GM12878 (cell line): ENCODE data around the gene CLPTM1. TPM values are rescaled to one million over a fixed set of nuclear protein-coding genes. Genes with fewer than 3 reads are reported as not detected.

Experiments
- ATAC-seq: fragments of 200-7000 bp; cut with Tn5 transposase; 3 replicates; pipeline ENCODE4 v1.9.1; 2020; ENCODE audit warnings: mild to moderate bottlenecking, moderate library complexity
- BruUV-seq: library from RNA; stranded (reverse); fragments of 400-500 nt; replicated peaks from 2 replicates; lab custom pipeline; 2021; lab: Mats Ljungman, UMichigan
- CTCF ChIA-PET: fragments of 300-600 bp; sonication (Branson Sonifier 250); formaldehyde crosslinking; extraction: SDS; loops from one replicate; lab custom pipeline; 2021; ENCODE audit warnings: inconsistent platforms; lab: Yijun Ruan, JAX
- POLR2A ChIA-PET: fragments of 350-600 bp; formaldehyde crosslinking; extraction: SDS; loops from one replicate; lab custom pipeline; 2021; ENCODE audit warnings: inconsistent platforms; lab: Charles Lee
- RAD21 ChIA-PET: fragments of 300-600 bp; sonication (Branson Sonifier 250); formaldehyde crosslinking; loops from one replicate; lab custom pipeline; 2023; ENCODE audit warnings: antibody characterized with exemption; ENCODE audit not compliant: unreplicated experiment; lab: Charles Lee
- SMC1A ChIA-PET: fragments of 300-600 bp; sonication (Branson Sonifier 250); formaldehyde crosslinking; loops from one replicate; lab custom pipeline; 2023; ENCODE audit not compliant: unreplicated experiment, uncharacterized antibody; lab: Charles Lee
- DNase-seq: peaks from one replicate; pipeline ENCODE4 v3.0.0-alpha.2; 2011; ENCODE audit warnings: low read depth, low spot score
- FAIRE-seq: peaks from 3 replicates; lab custom pipeline; 2011; peaks lifted over from hg19 to GRCh38; lab: Jason Lieb, UNC
- H2AFZ ChIP-seq: 2 replicates; pipeline ENCODE4 v1.6.0; 2011; ENCODE audit warnings: low read depth, low read length, control low read depth; ENCODE audit not compliant: control insufficient read depth
- H3K27ac ChIP-seq: 2 replicates; pipeline ENCODE4 v1.5.1; 2011; ENCODE audit warnings: control low read depth; ENCODE audit not compliant: control insufficient read depth, insufficient read depth
- H3K27me3 ChIP-seq, 2 experiments: replicated peaks in 1 of 2; 2 replicates each; pipeline versions ENCODE4 v1.6.0 to v1.6.1; 2011; ENCODE audit warnings: low read length in 1 of 2; ENCODE audit not compliant: control insufficient read depth in 2 of 2, insufficient read depth in 2 of 2
- H3K36me3 ChIP-seq, 2 experiments: 2 replicates each; pipeline ENCODE4 v1.5.1; 2011; ENCODE audit warnings: low read length in 1 of 2; ENCODE audit not compliant: control insufficient read depth in 2 of 2, insufficient read depth in 2 of 2
- H3K4me1 ChIP-seq: 2 replicates; pipeline ENCODE4 v1.6.1; 2011; ENCODE audit warnings: mild to moderate bottlenecking, low read length, moderate library complexity, mixed read lengths; ENCODE audit not compliant: control insufficient read depth, insufficient read depth
- H3K4me2 ChIP-seq: 2 replicates; pipeline ENCODE4 v1.6.0; 2011; ENCODE audit warnings: control low read depth; ENCODE audit not compliant: control insufficient read depth, insufficient read depth
- H3K4me3 ChIP-seq: fragments of 200-600 bp; sonication (generic); 2 replicates; pipeline ENCODE4 v1.5.1; 2016
- H3K79me2 ChIP-seq: 2 replicates; pipeline ENCODE4 v1.6.0; 2011; ENCODE audit warnings: low read length; ENCODE audit not compliant: control insufficient read depth, insufficient read depth
- H3K9ac ChIP-seq: 2 replicates; pipeline ENCODE4 v1.8.0; 2011; ENCODE audit warnings: low read length, control low read depth, mixed read lengths; ENCODE audit not compliant: control insufficient read depth, insufficient read depth
- H3K9me3 ChIP-seq: replicated peaks from 3 replicates; pipeline ENCODE4 v1.5.1; 2011; ENCODE audit warnings: mild to moderate bottlenecking, low read length; ENCODE audit not compliant: control insufficient read depth, insufficient read depth
- H4K20me1 ChIP-seq: 2 replicates; pipeline ENCODE4 v1.6.0; 2011; ENCODE audit not compliant: control insufficient read depth, insufficient read depth
- EGR1 ChIP-seq, 2 experiments: IDR thresholded peaks; 1 replicate in 1 of 2; 2 replicates in 1 of 2; pipeline ENCODE4 v1.6.1; 2011 to 2012; ENCODE audit warnings: low read depth in 2 of 2, low read length in 2 of 2, borderline replicate concordance in 1 of 2, mild to moderate bottlenecking in 1 of 2, moderate library complexity in 1 of 2
- LARP7 ChIP-seq: fragments of 450-650 bp; IDR thresholded peaks from 2 replicates; pipeline ENCODE4 v1.6.1; 2017; ENCODE audit warnings: mild to moderate bottlenecking
- NBN ChIP-seq: fragments of 450-650 bp; IDR thresholded peaks from 2 replicates; pipeline ENCODE4 v1.6.1; 2016
- NKRF ChIP-seq: fragments of 450-650 bp; conservative IDR thresholded peaks from 2 replicates; pipeline ENCODE4 v1.6.1; 2017; ENCODE audit warnings: mild to moderate bottlenecking, moderate library complexity
- NR2C2 ChIP-seq: IDR thresholded peaks from 2 replicates; pipeline ENCODE4 v1.6.1; 2011; ENCODE audit warnings: borderline replicate concordance, low read depth; ENCODE audit not compliant: control insufficient read depth, insufficient read length
- SMC3 ChIP-seq: IDR thresholded peaks from 2 replicates; pipeline ENCODE4 v1.6.1; 2011; ENCODE audit warnings: low read length, improper control_type of control experiment, borderline replicate concordance
- SREBF2 ChIP-seq: IDR thresholded peaks from 2 replicates; pipeline ENCODE4 v1.6.1; 2012; ENCODE audit warnings: mild to moderate bottlenecking, low read length
- SUPT20H ChIP-seq: IDR thresholded peaks from 2 replicates; pipeline ENCODE4 v1.6.1; 2011; ENCODE audit warnings: low read depth, mild to moderate bottlenecking, low read length, moderate library complexity, borderline replicate concordance; ENCODE audit not compliant: control insufficient read depth
- ZBTB40 ChIP-seq: fragments of 450-650 bp; IDR thresholded peaks from 2 replicates; pipeline ENCODE4 v1.6.1; 2016; ENCODE audit warnings: mild to moderate bottlenecking, moderate library complexity, borderline replicate concordance
- ZNF24 ChIP-seq: fragments of 450-650 bp; IDR thresholded peaks from 2 replicates; pipeline ENCODE4 v1.6.1; 2017; ENCODE audit warnings: antibody characterized with exemption, mild to moderate bottlenecking
- ZNF274 ChIP-seq: IDR thresholded peaks from one replicate; pipeline ENCODE4 v1.8.0; 2011; ENCODE audit not compliant: insufficient read length, insufficient read depth
- ZZZ3 ChIP-seq: IDR thresholded peaks from 2 replicates; pipeline ENCODE4 v1.6.1; 2011; ENCODE audit warnings: low read depth; ENCODE audit not compliant: control insufficient read depth, insufficient read length
- WGBS: methylation state at CpG from one replicate; pipeline ENCODE4 v1.1.6; 2016; ENCODE audit warnings: low lambda C conversion rate; ENCODE audit not compliant: insufficient replicate concordance, insufficient coverage; ENCODE audit errors: missing lambda C conversion rate; 5-methylcytosine and 5-hydroxymethylcytosine counted together
- in situ Hi-C: fragments of 300-500 bp; cut with MboI; formaldehyde crosslinking; loops from 9 replicates; pipeline ENCODE4 v1.14.3; 2018; ENCODE audit warnings: mixed read lengths
- intact Hi-C: fragments of 100-400 bp; cut with micrococcal nuclease; formaldehyde crosslinking; loops from one replicate; pipeline ENCODE4 v1.14.2; 2022; ENCODE audit not compliant: unreplicated experiment
- polyA plus RNA-seq, 11 experiments: library from polyadenylated mRNA; depleted of rRNA in 4 of 11; unstranded in 6 of 11; stranded (reverse) in 5 of 11; fragments of >200 nt; fragmentation: Nextera tagmentation in 4 of 11; fragmentation: Illumina TruSeq in 1 of 11; extraction: Ambion mirVana in 4 of 11; extraction: Trizol in 1 of 11; gene quantifications; 1 replicate in 1 of 11; 2 replicates in 10 of 11; pipeline versions ENCODE4 v1.2.1 to v1.2.3, GENCODE V29; 2011 to 2016; ENCODE audit warnings: inconsistent platforms in 2 of 11, missing spikeins in 2 of 11, low read depth in 1 of 11
- total RNA-seq, 4 experiments: library from RNA; depleted of rRNA in 3 of 4; stranded (reverse); fragments of >200 nt in 3 of 4; fragmentation: Illumina TruSeq in 1 of 4; extraction: Trizol in 1 of 4; gene quantifications; 2 replicates each; pipeline versions ENCODE4 v1.2.1 to v1.2.3, GENCODE V29; 2013 to 2021

Gene CLPTM1
- total and polyA plus RNA-seq, 10 of the 15 experiments (the other 5 are each of a cell fraction or from before 2014, with no cell fraction given), result 0.42 to 72.6 (median 35.2) TPM

- no peak for TF ChIP-seq SREBF2
- TF ChIP-seq SUPT20H, result no peak
- TF ChIP-seq ZBTB40, result no peak
- TF ChIP-seq EGR1 (IDR thresholded peaks at IDR 0.05; ENCODE audit: borderline replicate concordance in 1 of 2, low read depth in 2 of 2, low read length in 2 of 2), result no peak
- no peak for TF ChIP-seq LARP7
- TF ChIP-seq NKRF, result no peak
- no peak for TF ChIP-seq NBN
Measured at GRCh38 chr19:44931541-44931940, 23.6 kb upstream of the CLPTM1 start (continued).

- ChIA-PET SMC1A (no interaction called here), CTCF (no interaction called here), RAD21 (no interaction called here), POLR2A (no interaction called here)
- BruUV-seq, result no TSS peak
- Histone ChIP-seq H3K9ac (no peak overlapping the region), H4K20me1 (no peaks in the 10 kb centered on the region), H3K4me1 (peaks cover 19% of the 10 kb centered on the region), H3K27me3 (no peaks in the 10 kb centered on the region), H2AFZ (no peak overlapping the region), H3K27ac (no peak overlapping the region), H3K9me3 (no peaks in the 10 kb centered on the region), H3K36me3 (no peaks in the 10 kb centered on the region), H3K4me2 (no peak overlapping the region), H3K4me3 (no peak overlapping the region), H3K79me2 (no peaks in the 10 kb centered on the region)
- intact Hi-C loops, result no loop called here
- no peak for TF ChIP-seq ZNF24
- no peak for TF ChIP-seq ZZZ3
- TF ChIP-seq NR2C2, result no peak
- no peak for TF ChIP-seq SMC3
- TF ChIP-seq ZNF274, result no peak
- 78% methylated on average over 4 of the region's 5 CpGs for WGBS
- in situ Hi-C loops, result no loop called here
- ATAC-seq (no peak), FAIRE-seq (no peak), DNase-seq (no peak)
Measured at GRCh38 chr19:44939668-44940067, 15.5 kb upstream of the CLPTM1 start.
